Esophagus muscularis mucosa (tissue), 3 donors: ENCODE data around the gene KCNJ6.

Experiments used
- CTCF ChIP-seq, 3 experiments: fragments of 200-600 bp in 2 of 3; fragments of 450-650 bp in 1 of 3; sonication (generic) in 2 of 3; IDR thresholded peaks; one replicate each; pipeline ENCODE4 v1.5.1; 2017 to 2019; ENCODE audit warnings: antibody characterized with exemption in 3 of 3, mild to moderate bottlenecking in 2 of 3, moderate library complexity in 1 of 3
- POLR2A ChIP-seq: fragments of 450-650 bp; IDR thresholded peaks from one replicate; pipeline ENCODE4 v1.6.1; 2017; ENCODE audit warnings: antibody characterized with exemption, moderate library complexity, mild to moderate bottlenecking, low read depth

- TF ChIP-seq CTCF (IDR thresholded peaks at IDR 0.05) (no peak), POLR2A (no peak)
Observed at GRCh38 chr21:37936010-37936785, 19.9 kb upstream of the KCNJ6 start.
